Measurements from ENCODE around the gene ZNF366.

The ZNF366 gene

DNA sequence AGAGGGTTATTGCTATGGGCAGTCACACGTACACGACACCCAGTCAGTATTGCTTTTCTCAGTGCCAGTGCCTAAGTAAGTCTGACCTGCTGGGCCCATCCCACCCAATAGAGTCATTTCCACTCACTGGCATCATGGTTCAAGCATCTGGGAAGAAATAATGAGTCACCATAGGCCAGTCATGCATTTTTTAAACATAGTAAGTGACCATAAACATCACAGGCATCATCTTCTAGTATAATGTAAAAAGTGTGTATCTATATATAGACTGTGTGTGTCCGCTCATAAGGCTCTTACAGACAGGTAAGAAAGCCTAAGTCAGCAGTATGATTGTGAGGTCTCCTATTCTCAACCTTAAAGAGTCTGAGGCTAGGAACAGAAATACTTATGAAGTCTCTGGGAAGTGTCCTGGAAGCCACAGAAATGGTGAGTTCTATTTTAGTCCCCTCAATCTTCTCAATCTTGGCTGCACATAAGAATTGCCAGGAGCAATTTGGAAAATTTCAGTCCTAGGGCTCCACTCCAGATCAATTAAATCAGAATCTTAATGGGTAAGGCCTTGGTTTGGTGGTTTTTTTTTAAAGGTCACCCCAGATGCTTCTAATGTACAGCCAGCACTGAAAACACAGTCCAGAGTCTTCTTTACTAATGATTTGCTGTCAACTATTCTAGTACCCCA is 65.2 kb downstream of the ZNF366 start:
- DNase-seq (ENCODE audit: low read depth in 1 of 2, low spot score in 1 of 2): no peak

DNA sequence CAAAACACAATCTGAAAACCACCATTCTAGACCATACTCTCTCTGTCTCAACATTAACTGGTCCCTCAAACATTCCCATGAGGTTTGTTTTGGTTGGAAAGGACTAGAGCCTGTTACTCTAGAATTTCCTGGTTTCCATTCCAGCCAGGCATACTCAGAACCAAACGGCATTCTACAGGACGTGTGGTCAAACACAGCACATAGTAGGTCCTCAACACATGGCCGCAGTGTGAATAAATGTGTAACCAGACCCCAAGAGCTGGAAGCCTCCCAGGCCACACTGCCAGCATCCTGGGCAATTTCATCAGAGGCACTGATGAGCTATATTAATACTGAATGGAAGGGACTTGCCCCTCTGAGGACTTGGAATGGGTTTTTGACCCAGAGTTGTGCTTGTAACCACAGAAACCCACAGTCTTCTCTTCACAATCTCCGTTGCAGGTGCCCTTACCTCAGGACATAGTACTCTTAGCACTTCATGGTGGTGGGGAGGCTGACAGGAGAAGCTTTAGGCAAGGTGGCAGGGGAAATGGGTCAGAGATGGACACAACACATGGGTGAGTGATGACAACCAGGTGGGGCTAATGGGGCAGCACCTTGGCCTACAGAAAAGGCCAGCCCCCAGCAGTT is 66.0 kb downstream of the ZNF366 start:
- no peak for DNase-seq (ENCODE audit: low read depth in 1 of 2, low spot score in 1 of 2)

DNA sequence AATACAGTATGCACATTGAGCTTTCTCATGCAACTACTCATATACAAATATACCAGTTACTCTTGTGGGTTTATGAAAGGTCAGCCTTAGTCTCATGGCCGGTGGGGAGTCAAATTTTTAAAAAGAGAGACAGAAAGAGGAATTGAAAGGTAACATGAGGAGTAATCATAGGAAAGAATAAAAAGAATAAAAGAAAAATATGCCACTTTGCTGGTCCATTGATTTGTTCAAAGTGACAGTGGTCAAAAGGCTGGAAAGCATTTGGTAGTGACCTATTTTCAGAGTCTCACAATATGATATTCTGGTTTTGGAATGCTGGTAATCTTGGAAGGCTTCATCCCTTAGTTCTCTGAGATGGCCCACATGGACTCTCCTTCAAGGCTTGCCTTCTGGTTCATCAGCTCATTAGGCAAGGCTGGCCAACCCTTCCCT is 67.0 kb downstream of the ZNF366 start:
- no peak for DNase-seq (ENCODE audit: low read depth in 1 of 2, low spot score in 1 of 2)

DNA sequence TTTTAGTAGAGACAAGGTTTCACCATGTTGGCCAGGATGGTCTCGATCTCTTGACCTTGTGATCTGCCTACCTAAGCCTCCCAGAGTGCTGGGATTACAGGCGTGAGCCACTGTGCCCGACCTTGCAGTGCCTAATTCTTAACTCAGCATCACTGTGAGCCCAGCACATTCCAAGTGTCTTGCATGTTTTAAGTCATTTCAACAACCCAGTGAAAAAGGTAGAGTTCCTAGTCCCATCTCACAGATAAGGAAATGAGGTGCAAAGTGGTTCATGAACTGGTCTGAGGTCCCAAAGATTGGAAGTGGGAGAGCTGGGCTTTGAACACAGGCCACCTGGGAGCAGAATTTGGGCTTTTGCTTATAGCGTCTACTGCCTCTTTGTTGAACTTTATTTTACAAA is 68.0 kb downstream of the ZNF366 start:
- DNase-seq (ENCODE audit: low read depth in 1 of 2, low spot score in 1 of 2): no peak

DNA sequence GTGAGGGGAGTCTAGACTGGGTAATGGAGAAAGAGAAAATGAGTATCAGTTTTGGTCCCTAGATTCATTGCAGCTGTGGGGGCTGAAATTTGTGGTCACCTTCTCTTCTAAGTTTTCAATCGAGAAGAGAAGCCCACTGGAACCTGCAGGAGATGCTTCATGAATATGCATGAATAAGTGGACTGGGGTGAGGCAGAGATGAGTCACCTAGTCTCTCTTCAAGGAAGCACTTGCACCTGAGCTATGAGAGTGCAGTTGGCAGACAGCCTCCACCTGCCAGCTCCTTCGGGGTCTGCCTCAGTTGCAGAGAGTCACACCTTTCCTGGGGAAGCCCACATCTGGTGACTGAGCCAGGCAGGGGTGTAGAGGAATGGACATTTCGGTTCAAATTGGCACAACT is 69.1 kb downstream of the ZNF366 start:
- DNase-seq (ENCODE audit: low read depth in 1 of 2, low spot score in 1 of 2): no peak

DNA sequence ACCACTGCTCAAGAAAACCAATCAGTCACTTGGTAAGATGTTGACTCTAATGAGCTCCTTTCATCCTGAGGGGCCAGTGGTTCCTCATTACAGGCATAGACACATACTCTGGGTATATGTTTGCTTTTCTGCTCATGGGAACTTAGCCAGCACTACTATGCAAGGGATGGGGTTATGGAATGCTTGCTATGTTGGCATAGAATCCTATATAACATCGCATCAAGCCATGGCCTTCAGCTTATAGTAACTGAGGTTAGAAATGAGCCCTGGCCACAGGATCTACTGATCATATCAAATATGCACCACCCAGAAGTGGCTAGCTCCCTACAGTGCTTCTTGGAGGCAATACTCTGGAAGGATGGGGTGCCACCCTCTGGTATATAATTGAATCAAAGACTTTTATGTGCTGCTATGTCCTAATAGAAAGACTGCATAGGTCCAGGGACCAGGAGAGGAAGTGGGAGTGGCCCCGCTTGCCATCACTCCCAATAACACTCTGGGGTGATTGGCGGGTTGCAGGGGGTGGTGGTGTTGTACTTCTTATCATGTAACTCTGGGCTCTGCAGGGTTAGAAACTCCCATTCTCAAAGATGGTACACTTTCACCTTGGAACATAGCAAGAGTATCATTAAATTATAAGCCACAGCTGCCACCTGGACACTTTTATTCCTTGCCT is 70.3 kb downstream of the ZNF366 start:
- DNase-seq (ENCODE audit: low read depth in 1 of 2, low spot score in 1 of 2): no peak

DNA sequence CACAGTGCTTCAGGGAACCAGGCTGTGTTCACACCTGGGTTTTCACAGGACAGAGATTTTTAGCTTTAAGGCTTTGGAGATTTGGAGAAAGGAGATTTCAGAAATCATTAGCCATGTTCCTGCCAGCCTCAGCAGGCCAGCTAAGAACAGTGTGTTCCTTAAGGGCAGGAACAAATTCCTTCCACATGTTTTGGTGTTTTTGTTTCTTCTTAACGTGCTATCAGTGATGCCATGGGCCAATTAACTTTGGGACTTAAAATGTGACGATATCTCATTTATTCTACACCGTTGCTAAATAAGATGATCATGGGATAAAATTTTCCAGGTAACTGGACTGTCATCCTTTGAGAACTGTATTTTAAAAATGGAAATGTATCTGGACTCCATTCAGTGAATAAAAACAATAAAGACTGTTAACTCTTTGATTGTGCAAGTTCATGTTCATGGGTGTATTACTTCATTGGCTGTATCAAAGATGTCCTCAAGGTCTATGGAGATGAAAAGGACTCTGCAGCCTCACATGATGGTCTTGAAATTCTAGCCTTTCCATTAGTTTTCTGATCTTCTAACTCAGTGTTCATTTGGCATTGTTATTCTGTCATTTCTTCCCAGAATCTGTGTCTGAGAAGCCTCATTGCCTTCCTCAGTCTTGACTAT is 72.3 kb downstream of the ZNF366 start:
- no peak for DNase-seq (ENCODE audit: low read depth in 1 of 2, low spot score in 1 of 2)

DNA sequence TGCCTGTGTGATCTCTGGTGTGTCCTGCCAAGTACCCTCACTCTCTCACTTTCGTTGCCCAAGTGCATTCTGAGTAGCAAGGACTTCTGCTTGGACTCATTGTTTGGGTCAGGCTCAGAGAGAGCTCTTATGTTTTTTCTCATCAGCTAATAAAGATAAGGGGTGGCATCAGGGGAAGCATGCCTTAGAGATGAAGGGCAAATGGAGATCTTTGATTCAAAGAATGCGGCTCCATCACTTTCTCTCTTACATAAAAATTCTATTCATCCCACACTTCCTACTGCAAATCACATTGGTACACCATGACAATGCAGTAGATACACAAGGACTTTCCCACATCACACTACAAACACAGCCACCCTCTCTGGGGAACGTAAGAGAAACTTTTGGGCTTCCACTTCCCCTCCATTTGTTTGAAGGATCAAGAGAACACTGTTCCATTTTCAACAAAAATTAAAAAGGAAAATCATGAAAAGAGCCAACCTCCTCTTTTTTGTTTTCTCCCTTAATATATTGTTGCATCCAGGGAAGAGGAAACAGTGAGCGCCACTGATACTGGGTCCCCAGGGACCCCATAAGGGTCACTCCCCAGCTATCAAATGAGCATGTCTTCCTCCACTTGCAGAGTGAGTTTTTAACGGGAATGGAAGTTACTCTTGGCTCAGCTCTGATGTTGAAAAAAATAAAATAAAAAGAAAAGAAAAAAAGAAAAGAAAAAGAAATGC is 73.0 kb downstream of the ZNF366 start:
- DNase-seq (ENCODE audit: low read depth in 1 of 2, low spot score in 1 of 2): no peak

DNA sequence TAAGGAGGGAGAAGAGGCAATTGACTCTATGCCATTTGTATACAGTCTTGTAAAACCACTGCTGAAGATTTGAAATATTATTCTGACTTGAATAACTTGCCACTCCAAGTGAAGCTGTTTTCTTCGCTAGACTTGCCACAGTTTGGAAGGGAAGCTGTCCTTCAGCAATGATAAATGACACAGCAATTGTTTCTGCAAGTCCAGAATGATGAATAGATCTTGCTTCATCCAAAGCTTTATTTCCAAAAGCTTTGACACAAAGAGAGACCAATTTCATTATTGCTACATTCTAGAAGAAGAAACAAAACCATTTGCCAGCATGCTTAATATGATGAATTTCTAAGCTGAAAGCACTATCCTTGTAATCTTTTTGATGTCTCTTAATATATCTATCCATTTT is 73.7 kb downstream of the ZNF366 start:
- DNase-seq (ENCODE audit: low read depth in 1 of 2, low spot score in 1 of 2): no peak

DNA sequence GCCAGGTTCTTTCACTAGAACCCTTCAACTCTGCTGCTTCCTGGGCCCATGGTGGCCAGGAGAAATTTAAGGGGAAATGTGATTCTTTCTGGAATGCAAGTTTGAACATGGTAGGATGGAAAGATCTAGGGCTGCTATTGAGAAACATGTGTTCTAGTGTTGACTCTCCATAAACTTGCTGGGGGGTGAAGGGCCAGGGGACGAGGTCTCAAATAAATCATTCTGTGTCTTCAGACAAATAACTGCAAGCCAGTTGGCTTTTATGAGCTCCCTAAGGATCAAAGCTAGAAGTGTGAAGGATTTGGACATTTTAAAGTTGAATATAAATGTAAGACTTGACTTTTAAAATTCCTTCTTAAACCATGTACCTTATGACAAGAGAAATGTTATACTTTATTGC is 78.5 kb downstream of the ZNF366 start:
- no peak for DNase-seq (ENCODE audit: low read depth in 1 of 2, low spot score in 1 of 2)

DNA sequence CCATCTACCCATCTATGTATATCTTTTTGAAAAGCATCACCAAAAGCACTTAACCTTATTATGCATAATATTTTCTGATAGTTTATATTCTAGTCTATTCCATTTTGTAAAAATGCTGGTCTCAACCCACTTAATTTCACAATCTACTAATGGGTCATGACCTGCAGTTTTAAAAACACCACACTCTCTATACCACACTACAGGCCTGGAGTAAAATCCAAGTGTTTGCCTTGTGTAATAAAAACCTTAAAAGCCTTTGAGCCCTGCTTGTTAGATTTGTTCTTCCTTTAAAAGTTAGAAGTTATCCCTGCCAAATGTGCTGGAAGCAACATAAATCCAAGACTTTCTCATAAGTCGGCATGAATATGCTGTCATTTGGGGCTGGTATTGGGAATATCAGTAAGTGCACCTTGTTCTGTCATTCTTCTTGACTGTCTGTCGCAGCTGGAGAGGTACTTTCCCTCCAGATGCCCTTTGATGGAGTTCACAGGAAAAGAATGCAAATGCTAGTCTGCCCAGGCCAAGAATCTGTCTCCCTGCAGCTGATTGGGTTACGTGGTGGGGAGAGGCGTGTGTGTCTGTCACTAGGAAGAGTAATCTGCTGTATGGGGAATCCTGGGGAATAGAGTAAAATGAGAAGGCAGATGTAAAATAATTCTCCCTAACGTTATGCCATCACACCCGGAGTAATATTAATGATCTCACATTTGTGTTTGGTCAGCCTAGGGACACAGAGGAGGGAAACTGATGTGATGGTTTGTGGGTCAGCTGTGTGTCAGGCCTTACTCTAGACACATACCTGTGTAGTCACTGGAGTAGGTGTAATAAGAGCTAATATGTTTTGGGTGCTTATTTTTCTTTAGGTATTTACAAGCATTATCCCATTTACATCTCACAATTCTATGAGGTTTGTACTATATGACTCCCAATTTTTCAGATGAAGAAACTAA is 79.4 kb downstream of the ZNF366 start:
- DNase-seq (ENCODE audit: low read depth in 1 of 2, low spot score in 1 of 2): no peak

DNA sequence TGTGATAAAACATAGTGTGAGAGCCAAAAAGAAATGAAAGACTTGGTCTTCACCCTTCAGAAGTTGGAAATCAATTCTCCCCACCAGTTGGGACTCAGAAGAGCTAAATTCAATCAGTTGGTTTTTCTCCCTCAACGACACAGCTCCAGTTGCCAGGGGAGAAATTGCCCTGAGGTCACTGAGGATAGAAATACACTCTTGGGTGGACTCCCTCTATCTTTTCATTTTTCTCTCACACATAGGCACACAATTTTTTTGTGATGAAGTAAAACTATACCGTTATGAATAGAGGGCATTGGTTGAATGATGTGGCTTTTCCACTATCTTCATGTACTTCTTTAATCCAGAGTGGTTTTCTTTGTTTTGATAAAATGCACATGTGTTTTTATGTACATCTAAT is 80.2 kb downstream of the ZNF366 start:
- no peak for DNase-seq (ENCODE audit: low read depth in 1 of 2, low spot score in 1 of 2)

DNA sequence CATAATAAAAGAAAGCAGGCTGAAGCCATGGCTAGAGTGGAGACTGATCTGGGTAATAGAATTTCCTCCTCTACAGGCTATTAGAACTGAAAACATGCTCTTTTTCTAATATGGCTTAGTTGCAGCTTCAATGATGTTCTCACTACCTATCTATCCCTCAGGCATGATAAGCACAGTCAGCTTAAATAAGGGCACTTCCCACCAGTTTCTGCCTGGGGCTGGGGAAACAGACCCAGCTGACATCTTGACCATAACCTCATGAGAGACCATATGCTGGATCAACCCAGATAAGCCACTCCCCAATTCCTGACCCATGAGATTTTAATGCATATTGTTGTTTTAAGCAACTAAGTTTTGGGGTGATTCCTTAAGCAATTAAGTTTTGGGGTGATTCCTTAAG is 81.2 kb downstream of the ZNF366 start:
- DNase-seq (ENCODE audit: low read depth in 1 of 2, low spot score in 1 of 2): no peak

DNA sequence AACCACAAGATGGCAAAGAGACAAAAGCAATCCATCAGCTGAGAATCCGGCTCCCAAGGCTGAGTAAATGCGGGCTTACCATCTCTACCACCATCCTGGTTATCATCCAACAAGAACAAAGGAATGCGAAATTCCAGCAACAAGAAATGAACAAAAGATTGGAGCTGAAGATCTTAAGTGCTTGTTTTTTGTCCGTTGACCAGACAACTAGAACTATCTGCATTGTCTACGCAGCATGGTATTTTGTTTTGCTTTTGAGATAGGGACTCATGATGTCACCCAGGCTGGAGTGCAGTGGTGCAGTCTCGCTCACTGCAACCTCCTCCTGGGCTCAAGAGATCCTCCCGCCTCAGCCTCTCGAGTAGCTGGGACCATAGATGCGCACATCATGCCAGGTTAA is 88.9 kb downstream of the ZNF366 start:
- no peak for DNase-seq (ENCODE audit: low read depth in 1 of 2, low spot score in 1 of 2)

DNA sequence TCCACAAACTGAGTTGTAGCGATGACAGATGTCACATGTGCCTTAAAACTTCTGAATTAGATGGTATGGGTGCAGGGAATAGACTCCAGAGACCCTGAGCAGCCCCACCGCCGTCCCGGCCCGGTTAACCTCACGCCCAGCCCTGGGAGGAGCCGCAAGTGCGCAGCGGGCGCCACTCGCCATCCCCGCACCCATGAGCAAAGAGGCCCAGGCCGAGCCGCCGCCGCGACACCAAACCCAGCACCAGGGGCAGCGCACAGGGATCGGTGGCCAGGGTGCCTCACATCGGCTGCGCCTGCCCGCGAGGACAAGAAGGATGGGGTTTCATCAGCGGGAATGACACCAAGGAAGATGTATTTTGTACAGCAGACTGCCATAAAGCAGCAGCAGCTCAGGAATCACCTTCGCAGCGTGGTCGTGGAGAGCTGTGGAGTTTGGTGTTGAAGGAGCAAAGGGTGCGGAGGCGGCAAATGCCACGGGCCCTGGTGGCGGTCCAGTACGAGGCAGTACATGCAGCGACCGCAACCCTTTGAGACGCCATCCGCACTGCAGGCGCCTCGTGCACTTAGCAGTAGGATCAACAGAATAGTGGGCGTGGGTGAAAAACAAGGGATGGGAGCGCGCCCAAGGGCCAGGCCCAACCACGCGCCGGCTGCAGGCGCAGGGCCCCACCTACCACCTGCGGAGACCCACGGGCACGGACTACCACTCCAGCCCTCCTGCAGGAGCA is 89.7 kb downstream of the ZNF366 start:
- no peak for DNase-seq (ENCODE audit: low read depth in 1 of 2, low spot score in 1 of 2)

DNA sequence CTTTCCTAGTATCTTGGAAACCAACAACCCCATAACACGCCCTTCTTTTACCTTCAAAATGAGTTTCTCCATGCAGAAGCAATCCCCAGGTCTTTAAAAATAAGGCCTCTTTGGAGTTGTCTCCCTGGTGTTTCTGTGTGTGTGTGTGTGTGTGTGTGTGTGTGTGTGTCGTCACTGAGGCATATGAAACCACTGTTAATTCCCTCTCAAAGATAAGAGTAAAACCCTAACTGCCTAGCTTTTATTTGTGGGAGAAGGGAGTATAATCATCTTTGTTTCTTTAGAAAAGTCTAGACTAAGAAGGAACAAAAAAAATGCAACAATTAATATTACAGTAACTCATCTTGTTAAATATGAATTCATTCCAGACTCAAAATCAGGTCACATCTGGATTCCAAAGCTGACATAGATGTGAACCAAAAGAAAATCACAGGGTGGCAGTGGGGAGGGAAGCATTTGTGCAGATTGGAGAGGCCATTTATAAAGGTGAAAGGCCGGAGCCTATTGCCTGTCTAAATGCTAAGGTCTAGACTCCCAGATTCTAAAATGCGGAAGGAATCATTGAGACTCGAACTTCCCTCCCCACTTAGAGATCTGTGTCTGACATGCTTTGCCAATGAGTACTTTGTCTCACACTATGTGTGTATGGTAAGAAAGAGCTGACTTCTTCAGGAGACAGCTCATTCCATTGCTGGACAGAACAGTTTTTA is 91.4 kb downstream of the ZNF366 start:
- DNase-seq (ENCODE audit: low read depth in 1 of 2, low spot score in 1 of 2): no peak

DNA sequence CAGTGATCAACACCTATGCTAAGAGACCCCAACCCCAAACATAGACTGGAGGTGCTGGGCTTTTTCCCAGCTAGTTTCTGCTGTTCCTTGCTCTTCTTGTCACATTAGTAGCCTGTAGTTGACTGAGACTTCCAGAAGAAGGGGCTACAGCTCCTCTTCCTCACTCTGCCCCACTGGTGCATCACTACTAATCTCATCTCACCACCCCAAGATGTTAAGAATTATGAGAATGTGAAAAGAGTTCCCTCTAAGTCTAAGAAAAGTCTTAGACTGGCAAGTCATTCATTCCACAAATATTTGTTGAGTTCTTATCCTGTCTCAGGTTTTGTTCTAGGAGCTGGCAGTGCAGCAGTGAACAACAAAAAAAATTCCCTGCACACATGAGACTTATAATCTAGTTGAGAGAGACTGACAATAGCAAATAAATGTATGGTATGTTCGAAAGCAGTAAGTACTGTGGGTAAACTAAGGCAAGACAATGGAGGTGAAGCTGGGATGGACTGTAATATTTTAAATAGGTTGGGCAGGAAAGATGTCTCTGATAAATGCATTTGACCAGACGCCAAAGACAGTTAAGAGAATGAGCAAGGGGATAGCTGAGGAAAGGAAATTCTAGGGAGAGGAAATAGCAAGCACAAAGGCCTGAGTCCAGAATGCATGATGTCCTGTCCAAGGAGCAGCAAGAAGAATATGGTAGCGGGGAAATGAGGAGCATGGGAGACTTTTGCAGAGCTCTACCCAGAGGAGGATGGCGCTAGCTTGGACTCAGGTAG is 94.7 kb downstream of the ZNF366 start:
- no peak for DNase-seq (ENCODE audit: low read depth in 1 of 2, low spot score in 1 of 2)

DNA sequence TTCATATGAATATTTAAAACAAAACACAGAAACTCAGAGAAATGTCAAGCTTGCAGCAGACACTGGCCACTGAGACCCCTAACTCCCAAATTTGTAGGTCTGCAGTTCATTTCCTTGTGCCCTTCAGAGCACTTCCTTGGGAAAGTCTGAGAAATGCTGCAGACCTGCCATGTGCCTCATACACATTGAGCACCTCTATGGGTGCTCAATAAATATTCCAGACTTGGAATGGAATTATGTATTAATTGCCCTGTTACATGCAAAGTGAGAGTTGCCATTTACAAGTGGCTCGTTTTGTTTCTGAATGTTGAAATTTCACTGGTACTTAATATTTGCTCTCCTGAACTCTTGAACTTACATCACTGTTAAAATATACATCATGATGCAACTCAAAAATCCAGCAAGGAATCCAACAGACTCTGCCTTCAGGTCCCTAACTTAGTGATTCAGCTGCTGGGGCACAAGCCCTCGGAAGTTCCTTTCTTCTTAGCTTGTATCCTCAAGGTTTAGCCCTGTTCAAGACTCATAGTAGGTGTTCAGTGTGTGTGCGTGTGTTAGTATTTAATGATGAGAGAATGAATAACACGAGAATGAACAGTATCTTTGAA is 96.4 kb downstream of the ZNF366 start:
- no peak for DNase-seq (ENCODE audit: low read depth in 1 of 2, low spot score in 1 of 2)
